ENCODE measurements around the gene PTCH2.
"Not testable (repeated sequence)": the region's sequence is repeated elsewhere in the genome, so short reads cannot be mapped to it uniquely, and the experiment has no call there.

Gene PTCH2

DNA sequence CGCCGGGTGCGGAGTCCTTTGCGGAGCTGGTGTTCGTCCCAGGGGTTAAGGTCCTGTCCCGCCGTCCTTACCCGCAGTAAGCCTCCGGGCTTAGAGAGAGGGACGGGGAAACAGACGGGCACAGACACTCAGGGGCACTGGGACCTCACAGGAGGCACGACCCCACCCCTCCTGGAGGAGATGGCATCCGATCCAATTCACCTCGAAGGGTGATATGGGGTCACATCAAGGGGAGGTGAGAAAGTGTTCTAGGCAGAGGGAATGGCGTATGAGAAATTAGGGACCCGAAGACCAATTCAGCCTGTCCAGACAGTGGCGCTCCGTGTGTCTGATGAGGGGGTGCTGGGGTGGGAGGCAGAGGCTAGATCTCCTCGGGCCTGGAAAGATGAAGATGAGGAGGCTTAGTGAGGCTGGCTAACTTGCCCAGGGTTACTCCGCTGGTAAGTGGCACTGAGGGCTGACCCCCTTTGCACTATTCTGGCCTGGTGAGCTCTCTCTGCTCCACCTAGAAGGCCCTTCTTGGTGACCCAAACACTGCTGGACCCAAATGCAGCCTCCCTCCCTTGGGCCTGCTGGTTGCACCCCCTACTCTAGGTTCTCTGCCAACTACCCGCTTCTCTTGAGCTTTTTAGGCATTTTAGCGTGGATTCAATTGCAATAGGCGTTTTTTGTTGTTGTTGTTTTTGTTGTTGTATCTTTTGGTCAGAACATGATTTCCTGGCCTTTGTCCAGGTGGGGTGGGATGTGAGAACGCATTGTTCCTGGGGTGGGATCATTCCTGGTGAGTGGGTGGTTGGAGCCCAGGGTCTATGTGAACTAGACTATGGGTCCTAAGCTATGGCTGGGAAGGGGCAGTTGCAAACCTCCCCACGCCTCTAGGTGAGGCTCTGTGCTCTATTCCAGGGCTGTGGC is 22.5 kb downstream of the PTCH2 start:
- DNase-seq = no peak

DNA sequence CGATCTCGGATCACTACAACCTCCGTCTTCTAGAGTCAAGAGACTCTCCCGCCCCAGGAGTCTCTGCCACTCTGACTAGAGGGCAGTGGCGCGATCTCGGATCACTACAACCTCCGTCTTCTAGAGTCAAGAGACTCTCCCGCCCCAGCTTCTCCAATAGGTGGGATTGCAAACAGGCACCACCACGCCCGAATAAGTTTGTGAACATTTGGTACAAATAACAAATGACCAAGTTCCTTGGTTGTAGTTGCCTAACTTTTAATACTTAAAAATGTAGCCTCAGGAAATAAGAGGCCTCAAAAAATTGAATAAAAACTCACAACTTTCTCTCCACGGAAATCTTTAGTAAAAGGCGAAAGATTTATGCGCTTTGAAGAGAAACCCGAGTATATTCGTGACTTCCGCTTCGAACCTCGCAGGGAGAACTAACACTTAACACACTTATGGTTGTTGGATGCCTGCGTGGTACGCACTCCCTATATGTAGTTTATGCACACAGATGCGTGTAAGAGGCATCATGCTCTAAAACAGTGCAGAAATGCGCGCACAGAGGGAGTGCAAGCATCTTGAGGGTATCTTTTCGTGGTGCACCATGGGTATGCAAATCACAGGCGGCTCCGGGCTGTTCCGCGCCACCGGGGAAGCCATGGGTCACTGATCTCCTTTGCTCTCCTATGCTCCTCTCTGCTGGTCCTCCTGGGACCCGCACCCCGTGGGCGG is 23.3 kb downstream of the PTCH2 start:
- DNase-seq = peak; percentile 97

DNA sequence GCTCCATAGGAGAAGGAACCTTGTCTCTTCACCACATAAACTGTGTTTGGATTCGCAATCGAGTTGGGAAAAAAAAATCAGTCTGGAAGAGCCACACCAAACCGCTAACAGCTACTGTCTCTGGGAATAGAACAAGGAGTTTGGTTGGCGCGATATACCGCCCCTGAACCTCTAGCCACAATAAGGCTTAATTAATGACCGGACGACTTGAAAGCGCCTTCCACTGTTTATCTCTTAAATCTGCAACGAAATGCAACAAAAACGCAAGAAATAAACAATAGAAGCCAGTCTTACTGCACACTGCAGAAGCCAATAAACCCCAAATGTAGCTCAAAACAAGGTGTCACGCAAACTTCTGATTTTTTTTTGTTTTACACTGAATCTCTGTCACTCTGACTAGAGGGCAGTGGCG is 23.9 kb downstream of the PTCH2 start:
- DNase-seq = no peak

DNA sequence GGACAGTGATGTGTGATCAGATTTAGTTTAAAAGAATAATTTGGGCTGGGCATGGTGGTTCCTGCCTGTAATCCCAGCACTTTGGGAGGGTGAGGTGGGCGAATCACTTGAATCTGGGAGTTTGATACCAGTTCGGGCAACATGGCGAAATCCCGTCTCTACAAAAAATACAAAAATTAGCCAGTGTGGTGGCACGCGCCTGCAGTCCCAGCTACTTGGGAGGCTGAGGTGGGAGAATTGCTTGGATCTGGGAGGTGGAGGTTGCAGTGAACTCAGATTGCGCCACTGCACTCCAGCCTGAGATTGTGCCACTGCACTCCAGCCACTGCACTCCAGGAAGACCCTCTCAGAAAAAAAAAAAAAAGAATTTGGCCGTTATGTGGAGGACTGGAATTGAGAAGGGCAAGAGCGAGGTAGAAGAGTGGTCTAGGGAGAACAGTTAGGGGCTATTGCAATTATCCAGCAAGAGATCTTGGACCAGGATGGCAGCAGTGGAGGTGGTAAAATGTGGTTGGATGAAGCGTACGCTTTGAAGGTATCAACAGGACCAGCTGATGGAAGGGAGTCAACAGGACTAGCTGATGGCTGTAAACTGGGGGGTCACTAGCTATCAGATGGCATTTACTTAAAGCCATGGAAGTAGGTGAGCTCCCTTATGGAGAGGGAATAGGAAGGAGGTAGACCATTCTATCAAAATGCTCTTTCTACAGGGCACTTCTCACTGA is 25.1 kb downstream of the PTCH2 start:
- DNase-seq = no peak

DNA sequence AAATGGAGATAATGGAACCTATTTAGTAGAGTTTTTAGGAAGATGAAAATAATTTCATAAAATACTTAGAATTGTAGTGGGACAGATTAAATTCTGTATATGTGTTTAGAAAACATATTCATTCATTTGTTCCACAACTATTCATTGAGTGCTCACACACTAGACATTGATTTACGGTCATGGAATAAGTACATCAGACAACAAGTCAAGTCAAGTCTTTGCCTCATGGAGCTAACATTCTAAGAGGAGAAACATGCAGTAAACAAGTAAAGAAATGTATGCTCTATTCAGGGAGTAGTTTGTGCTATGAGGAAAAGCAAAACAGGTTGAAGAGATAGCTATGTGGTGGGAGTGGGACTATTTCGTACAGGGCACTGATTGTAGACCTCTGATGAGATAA is 25.7 kb downstream of the PTCH2 start:
- no peak for DNase-seq

DNA sequence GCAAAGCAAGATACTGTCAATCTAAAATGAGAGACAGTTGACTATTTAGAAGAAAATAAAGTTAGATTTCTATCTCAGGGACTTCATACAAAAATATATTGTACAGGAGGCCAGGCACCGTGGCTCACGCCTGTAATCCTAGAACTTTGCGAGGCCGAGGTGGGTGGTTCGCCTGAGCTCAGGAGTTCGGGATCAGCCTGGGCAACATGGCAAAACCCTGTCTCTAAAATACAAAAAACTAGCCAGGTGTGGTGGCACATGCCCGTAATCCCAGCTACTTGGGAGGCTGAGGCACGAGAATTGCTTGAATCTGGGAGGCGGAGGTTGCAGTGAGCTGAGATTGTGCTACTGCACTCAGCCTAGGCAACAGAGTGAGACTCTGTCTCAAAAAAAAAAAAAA is 27.1 kb downstream of the PTCH2 start:
- DNase-seq = not testable (repeated sequence)

DNA sequence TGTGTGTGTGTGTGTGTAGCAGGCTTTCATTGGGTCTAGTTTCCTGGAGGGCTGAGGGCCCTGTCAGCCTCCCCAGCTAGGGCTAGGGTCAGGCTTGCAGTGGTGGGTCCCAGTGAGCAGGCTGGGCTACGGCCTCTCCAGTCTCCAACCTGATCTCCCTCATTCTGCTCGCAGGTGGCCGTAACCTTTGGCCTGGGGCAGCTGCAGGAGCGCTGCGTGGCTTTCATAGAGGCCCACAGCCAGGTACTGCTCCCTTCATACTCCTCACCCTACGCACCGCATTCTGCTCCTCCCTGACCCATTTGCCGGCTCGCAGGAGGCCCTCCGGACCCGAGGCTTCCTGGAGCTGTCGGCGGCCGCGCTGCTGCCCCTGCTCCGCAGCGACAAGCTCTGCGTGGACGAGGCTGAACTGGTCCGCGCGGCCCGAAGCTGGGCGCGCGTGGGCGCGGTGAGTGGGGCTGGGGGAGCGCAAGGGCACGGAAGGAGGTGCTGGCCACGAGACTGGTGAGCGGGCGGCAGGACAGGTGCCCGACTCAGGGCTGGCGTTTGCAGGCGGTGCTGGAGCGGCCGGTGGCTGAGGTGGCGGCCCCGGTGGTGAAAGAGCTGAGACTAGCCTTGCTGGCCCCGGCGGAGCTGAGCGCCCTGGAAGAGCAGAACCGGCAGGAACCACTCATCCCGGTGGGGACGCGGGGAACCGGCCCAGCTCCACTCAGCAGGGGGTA is 30.1 kb downstream of the PTCH2 start:
- no peak for DNase-seq

DNA sequence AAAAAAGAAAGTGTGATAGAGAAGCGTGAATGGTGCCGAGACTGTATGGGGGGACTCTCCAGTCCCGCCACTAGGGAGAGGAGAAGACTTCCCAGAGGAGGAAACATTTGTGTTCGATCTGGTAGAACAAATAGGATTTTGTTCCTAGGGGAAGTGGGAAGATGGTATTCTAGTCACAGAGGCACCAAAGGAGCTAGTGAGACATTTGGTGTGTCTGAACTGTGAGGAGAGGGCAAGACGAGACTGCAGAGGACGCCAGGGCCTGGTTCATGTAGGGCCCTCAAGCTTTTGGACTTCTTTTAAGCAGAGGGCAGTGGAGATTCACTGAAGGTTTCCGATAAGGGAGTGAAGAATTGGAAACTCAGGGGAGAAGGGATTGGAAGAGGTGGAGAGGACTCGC is 31.8 kb downstream of the PTCH2 start:
- DNase-seq = no peak

DNA sequence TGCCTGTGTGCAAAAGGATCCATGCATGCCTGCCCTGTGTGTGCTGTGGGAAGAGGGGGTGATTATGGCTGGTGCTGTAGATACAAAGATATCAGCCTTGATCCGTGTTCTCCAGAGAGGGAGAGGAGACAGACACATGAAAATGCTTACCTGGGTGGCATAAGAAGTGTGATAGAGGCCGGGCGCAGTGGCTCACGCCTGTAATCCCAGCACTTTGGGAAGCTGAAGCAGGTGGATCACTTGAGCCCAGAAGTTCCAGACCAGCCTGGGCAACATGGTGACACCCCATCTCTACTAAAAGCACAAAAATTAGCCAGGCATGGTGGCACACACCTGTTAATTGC is 32.3 kb downstream of the PTCH2 start:
- not testable (repeated sequence) for DNase-seq

DNA sequence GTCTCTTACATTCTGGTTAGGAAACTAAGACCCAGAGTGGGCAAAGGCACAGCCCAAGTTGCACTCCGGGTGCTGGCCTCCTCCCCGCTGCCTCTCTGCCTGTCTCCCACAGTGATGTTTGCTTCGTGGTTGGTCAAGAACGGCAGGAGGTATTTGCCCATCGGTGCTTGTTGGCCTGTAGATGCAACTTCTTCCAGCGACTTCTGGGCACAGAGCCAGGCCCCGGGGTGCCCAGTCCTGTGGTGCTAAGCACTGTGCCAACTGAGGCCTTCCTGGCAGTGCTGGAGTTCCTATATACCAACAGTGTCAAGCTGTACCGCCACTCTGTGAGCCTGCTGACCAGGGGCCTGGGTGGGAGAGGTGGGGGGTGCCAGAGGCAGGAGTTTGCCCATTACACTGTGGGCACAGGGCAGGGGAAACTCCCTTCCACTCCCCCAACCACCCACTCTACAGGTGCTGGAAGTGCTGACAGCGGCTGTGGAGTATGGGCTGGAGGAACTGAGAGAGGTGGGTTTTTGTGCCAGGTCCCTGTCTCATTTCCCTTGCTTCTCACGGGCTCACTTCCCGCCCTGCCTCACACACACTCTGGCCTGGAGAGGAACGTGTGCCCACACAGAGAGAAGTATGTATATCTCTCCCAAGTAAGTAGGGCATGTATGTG is 32.8 kb downstream of the PTCH2 start:
- no peak for DNase-seq

DNA sequence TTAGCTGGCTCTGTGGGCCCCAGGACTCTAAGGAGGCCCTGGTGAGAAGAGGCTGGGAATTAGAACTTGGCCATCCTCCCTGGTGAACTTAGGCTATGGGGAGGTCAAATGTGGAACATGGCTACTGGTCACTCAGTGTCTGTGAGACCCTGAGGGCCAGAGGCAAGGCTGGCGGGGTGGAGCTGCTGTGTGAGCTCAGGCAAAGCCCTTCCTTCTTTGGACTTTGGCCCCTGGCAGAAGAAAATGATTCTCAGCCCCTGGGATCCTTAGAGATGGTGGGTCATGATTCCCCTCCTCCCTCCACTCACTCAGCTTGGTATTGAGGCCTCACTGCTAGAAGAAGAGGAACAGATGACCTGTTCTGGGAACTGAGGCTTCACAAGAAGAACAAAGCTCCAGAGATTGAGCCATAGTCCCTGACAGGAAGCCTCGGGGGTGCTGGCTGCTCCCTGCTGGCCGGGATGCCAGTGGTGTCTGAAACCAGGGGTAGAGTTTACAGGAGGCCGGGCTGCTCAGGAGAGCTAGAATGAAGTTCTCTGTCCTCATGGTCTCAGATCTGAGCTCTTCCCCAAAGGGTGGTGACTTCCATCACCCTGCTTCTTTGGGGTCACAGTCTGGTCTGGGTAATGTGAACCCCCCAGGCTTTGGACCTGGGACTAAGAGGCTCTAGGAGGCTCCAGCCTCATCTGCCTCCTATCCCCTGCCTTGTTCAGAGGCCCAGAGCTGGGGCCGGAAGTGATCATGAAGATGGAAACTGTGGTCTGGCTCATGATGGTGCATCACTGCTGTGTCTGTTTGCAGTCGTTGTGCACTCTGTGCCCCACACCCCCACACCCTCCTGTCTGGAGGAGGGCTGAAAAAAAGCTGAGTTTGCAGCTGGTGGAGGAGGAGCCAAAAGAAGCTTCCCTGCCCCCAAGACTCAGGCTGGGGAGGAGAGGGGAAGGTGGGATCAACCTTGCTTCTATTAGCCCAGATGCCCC is 33.8 kb downstream of the PTCH2 start:
- DNase-seq = peak; percentile 49

DNA sequence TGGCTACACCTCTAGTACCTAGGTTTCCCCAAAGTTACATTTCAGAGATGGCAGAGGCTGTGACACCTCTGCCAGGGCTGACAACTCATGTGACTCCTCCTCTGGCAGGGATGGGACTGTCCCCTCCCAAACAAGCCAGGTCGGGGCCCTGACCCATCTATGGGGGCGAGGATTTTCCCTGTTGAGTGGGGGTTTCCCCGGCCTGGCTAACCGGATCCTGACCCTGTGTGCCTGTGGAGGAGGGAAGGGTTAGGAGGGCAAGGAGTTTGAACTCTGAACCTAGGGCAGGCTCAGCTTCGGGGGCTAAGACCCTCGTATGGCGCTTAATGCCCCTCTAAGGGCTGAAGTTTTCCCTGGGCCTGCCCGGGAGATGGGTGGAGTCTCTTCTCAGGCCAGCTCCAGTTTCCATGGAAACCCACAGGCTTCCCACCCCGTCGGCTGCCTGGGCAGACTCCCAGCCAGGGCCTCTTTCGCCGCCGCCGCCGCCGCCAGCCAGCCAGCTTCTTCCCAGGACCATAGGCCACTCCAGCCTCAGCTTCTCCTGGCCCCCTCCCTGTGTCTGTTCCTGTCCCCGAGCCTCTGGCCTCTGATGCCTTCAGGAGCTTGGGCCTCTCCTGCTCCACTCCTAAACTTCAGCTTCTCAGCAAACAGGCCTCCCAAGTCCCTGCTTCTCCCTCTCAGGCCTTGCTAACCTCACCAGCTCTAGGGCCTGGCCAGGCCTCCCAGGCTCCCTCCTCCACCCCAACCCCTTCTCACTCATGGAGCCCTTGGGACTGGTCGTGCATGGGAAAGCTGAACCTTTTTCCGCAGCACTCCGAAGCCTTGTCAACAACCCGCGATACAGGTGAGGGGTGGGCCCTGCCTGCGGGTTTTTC is 34.8 kb downstream of the PTCH2 start, which contains the start of gene BTBD19:
Gene BTBD19 (plus strand): TSS at position 461 of the 875 bp plus-strand sequence. CDS start 298 bp downstream, at position 759.
- DNase-seq = peak; percentile 89

DNA sequence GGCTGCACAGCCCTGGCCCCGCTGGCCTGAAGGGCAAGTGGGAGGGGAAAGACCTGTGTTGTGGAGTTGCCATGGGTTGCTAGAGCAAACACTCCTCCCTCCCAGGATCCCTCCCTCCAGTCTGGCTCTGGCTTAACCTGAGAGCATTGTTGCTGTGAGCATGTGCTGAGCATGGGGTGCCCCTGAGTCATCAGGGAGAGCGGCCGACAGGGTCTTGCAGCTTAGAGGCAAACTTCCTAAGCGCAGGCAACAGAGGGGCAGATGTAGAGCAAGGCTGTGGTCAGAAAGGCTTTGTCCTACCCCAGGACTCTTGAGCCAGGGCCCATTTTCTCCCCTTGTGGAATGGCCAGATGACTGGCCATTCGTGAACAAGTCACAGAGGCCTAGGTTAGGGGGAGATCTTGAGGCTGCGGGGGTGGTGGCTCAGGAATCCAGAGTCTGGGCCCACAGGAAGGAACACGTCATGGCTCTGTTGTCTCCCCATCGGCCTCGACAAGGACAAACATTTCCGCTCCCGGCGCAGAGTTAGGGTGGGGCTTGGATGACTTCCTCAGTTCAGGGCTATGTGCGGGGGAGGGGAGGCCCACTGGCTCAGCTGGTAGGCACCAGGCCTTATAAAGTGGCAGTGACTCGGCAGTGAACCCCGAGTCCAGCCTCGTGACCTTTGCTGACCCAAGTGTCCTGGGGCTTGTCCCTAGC is 35.5 kb downstream of the PTCH2 start:
- DNase-seq = peak; percentile 82

DNA sequence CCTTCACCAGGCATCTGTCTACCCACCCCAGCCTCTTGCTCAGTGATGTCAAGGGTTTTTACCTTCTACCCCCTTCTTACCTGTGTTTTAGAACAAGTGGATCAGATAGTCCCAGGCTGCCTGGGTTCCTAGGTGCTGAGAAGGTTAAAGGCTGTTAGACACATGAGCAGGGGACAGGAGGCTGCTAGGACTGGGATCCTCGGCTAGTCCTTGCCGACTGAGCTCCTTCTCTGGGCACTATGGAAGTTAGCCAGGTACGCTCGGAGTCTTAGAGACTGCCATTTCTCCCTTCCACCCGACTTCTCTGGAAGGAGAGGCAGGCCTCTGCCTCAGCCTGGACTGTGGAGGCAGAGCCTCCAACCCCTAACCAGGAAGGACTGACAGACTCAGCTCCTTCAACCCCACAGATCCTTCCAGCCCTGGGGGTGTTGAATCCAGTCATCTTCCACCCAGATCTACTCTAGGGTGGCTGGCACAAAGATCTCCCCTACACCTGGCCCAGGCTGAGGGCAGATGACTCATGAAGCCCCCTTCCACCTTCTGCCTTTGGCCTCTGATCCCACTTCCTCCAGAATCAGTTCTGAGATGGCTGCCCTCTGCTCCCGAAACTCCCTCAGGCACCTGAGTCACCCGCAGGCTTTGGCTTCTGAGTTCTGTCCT is 36.2 kb downstream of the PTCH2 start, which contains the start of gene DYNLT4:
Gene DYNLT4 (minus strand): TSS at position 648 of the 660 bp plus-strand sequence. CDS start 683 bp downstream, outside the sequence.
- DNase-seq = no peak

DNA sequence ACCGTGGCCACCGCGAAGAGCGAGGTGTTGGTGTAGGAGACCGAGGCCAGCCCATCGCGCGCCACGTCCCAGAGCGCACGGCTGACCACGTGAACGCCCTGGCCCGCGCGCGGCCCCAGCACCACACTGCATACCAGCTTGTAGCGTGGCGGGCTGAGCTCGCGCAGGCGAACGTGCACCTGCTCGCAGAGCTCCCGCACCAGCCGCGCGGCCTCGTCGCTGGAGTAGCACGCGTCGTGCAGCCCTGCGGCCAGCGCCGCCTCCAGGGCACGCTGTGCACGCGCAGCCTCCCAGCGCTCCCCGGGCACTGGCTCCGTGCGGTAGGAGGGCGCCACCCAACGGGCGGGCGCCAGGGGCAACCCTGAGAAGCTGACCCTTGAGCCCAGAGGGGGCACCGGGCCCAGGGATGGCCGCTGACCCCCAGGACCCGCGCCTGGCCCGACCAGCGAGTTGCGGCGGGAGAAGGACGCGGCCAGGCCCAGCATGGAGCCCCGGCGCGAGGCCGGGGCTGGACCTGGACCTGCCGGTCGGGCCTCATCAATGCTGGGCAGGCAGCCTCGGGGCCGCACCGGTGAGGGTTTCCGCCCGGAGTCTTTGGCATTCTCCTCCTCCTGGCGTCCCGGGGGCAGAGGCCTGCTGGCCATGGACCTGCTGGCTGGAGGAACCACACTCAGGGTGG is 36.9 kb downstream of the PTCH2 start:
- no peak for DNase-seq

DNA sequence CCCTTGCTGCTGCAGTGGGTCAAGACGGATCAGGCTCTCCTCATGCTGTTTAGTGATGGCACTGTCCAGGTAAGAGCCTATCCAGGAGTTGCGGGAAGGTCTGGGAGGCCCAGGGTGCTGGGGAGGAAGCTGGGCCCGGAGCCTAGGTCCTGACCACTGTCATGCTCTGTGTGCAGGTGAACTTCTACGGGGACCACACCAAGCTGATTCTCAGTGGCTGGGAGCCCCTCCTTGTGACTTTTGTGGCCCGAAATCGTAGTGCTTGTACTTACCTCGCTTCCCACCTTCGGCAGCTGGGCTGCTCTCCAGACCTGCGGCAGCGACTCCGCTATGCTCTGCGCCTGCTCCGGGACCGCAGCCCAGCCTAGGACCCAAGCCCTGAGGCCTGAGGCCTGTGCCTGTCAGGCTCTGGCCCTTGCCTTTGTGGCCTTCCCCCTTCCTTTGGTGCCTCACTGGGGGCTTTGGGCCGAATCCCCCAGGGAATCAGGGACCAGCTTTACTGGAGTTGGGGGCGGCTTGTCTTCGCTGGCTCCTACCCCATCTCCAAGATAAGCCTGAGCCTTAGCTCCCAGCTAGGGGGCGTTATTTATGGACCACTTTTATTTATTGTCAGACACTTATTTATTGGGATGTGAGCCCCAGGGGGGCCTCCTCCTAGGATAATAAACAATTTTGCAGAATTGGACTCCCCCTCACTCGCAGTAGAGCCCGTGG is 37.6 kb downstream of the PTCH2 start:
- no peak for DNase-seq
